HG02610 (cell line): ENCODE measurements around the gene RTKN.

Source experiments
- ATAC-seq: cut with Tn5 transposase; IDR thresholded peaks from one replicate; pipeline ENCODE4 v1.9.1; 2021; ENCODE audit warnings: mild to moderate bottlenecking, moderate library complexity; ENCODE audit not compliant: unreplicated experiment

Gene RTKN

DNA sequence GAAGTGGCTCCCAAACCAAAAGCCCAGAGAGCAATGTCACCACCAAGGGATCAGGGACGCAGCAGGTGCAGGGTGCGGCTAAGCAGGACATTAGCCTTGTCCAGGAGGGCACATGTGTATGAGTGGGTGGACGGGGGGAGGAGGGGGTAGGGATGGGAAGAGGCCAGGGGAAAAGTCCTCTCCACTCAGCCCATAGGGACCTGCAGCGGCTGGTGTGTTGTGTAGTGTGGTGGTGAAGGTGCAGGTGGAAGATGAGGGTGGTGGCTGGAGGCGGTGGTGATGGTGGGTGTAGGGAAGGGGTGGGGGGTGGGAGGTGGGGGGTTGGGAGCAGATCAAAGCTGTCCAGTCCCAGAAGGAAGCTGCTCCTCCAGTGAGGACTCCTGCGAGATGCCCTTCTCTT, 24.0 kb downstream of the RTKN start:
- no peak for ATAC-seq

DNA sequence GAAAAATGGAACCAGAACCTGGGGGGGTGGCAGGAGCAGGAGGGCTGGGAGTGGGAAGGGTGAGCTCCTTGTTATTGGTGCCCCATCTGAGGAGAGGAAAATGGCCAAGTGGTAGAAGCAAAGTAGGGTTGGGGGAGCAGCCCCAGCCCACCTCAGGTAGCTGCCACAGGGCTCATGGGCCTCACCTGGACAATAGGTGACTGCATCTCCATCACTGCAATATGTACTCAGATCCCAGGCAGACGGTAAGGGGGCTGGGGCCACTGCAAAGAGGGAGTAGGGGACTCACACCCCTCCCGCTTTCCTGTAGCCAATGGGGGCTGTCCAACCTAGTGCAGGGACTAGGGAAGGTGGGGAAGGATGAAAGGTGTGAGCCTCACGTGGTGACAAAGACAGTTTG, 24.5 kb downstream of the RTKN start:
- no peak for ATAC-seq

DNA sequence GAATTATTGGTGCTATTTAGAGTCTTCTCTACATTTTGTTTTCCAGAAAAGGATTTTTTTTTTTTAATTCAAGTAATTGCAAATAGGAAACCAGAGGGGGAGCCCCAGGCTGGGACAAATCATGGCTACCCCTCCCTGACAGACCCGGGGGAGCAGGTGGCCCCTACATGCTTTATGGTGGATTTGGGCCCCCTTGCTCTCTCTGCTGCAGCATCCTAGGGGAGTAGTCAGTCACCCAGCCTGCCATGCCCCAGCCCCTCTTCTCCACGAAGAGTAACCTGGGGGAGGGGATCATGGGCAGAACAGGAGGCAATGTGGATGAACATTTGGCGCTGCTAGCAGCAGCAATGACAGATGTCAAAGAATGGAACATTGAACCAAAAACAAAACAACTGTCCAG, 25.0 kb downstream of the RTKN start:
- no peak for ATAC-seq

DNA sequence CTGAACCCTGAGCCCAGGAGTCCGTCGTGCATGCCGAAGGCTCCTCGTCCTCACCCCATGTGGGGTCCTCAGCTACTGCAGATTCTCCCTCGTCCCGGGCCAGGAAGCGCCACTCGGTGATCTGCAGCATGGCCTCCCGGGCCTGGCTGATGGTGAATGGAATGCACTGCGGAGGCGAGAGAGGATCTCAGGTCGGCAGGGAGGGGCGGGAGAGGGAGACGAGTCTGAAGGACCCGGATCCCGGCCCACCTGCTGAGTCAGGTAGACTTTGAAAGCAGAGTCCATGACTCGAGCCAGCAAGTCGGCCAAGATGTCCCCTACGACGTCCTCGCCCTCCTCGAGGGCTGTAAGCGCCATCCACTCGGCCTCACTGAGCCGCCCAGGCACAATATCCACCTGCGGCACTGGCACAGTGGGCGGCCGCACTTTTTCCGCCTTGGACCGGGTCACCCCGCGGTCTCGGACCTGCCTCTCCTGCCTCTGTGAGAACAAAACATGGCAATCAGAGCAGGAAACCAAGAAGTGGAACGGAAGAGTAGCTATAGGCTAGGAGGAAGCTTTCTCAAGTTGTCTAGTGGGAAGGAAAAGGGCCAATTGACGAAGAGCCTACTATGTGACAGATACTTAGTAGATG, 25.9 kb downstream of the RTKN start:
- ATAC-seq = no peak

DNA sequence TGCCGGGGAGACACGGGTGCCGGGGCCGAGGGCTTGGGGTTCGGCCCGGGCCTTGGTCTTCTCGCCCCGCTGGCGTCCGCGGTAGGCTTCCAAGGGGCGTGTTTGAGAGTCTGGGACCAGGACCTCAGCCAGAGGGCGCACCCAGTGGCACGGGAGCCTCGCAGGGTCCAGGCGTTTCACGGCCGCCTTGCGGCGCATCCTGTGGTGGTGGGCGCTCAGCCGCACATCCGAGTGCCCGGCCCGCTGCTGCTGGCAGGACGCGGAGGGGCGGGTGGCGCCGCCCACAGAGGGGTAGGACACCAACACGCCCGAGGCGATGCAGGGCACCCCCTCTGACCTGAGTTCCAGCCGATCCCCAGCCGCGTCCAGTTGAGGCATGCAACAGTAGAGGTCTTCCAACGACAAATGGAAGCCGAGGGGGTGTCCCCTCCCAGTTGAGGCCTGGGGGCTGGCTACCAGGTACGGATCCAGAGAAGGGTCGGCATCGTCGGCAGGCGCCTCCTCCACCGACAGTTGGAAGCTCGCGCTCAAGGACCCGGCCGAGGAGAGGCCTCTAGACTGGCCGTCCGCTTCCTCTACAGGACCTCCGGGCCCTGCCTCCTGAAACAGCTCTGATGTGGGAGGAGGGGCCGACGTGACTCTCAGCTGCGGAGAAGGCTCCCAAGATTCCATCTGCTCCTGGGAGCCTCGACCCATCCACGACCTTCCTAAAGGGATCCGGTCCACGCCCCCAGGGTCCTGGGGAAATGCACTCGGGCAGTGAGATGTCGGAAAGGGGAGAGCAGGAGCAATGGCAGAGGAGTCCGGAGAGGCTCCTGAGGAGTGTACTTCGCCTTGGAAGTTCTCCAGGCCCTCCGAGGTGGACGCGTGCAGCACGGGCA, 26.6 kb downstream of the RTKN start:
- ATAC-seq = no peak

DNA sequence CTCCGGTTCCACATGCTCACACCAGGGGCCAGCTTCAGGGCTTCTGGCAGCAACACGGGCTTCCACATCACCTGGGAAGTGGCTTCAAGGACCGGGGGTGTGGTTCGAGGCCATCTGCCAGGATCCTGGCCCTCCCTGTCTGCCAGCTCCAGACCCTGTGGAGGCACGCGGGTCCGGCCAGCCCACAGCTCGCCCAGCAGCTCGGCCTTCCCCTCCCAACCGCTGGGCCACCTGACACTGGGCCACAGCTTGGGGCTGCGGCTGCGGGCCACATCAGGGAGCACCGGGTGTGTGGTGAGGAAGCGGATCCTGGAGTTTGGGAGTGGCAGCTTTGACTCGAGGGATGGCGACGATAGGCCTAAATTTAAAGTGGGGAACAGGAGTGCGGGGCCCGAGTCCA, 27.3 kb downstream of the RTKN start:
- ATAC-seq = no peak

DNA sequence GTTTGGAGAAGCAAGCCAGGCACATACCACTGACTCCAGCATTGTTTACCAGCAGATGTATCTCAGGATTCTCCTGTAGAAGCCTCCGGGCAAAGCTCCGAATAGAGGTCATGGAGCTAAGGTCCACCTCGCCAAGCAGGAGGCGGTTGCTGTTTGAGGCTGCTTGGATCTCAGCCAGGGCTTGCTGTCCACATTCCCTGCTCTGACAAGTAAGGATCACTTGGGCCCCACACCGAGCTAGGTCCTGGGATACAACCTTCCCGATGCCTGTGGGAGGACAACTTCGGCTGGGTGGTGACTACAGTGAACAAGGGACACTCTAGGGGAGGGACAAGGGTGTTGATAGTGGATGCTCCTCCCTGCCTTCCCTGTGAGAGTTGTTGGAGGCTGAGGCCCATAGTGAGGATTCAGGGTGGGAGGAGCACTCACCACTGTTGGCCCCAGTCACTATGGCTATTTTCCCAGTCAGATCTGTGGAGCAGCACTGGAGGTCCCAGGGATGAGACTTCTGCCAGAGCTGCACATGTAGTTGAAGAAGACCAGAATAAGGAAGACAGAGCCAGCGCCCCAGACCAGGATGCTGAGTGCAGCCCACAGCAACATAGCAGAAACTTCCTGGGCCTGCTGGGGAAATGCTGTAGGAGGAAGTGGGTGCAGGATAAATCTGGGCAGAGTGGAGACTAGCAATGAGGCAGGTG, 28.6 kb downstream of the RTKN start:
- no peak for ATAC-seq

DNA sequence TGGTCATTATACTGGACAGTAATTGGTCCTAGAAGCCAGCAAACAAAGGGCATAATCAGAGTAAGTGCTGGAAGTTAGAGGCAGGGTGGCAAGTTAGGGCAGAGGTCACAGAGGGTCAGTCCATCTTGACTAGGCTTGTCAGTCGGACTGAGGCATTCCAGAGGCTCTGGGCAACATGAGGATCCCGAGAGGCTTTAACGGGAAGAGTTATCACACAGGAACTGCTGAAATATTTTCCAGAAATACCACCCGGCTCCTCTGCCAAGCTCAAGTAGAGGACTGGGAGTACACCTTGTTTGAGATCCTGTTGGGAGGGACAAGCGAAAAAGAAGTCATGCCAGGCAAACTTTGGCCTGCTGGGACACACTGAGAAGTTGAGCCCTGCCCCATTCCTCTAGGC, 34.1 kb downstream of the RTKN start:
- no peak for ATAC-seq

DNA sequence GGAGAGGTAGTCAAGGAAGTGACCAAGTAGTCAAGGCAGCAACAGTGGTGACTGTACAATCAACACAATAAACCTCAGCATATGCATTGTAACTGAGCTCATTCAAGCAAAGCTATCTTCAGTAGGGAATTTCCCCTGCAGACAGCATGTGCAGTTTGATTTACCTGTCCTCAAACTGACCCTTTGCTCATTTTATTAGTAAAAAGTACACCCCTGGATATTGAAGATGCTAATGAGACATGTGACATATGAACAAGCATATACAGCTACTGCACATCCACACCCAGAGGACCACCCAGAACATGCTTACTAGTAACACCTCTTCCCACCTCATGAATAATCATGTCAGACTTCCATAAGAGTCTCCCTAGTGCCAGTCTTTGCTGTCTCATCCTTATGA, 35.7 kb downstream of the RTKN start:
- ATAC-seq = peak; percentile 91

DNA sequence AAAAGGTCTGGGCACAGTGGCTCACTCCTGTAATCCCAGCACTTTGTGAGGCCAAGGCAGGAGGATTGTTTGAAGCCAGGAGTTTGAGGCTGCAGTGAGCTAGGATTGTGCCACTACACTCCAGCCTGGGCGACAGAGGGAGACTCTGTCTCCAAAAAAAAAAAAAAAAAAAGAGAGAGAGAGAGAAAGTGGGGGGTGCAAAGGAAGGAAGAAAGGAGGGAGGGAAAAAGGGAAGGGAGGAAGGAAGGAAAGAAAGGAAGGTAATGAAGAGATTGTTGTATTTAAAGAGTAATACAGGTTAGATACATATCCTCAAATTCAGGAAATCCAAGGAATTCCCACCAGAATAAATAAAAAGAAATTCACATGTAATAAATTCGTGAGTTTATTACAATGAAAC, 39.8 kb downstream of the RTKN start:
- no peak for ATAC-seq

DNA sequence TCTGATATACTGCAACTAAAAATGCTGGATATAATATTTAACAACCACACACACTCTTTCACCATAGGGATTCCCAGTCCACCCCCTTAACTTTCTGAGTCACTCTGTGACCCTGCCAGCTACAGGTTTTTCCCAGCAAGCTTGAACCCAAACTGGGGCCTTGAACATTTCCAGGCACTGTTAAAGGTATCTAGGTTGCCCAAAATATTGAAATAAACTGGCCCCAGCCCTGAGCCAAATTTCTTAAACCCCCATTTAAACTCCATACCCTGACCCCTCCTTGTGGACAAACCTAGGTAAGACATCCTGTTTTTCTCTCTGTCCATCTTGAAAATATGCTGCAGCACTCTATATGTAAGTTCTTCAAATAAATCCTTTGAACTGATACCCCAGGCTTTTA, 42.0 kb downstream of the RTKN start:
- no peak for ATAC-seq

DNA sequence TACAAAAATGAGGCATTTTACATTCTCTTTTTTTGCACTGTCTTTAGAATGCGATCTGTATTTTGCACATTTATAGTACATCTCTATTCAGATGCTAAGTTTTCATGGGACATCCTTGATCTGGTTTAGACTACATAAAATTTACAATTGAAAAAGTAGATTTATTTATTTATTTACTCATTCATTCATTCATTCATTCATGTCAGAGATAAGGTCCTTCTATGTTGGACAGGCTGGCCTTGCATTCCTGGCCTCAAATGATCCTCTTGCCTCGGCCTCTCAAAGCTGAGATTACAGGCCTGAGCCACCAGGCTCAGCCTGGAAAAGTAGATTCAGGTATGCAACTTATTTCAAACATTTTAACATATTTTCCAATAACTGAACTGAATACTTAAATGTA, 45.6 kb downstream of the RTKN start:
- no peak for ATAC-seq

DNA sequence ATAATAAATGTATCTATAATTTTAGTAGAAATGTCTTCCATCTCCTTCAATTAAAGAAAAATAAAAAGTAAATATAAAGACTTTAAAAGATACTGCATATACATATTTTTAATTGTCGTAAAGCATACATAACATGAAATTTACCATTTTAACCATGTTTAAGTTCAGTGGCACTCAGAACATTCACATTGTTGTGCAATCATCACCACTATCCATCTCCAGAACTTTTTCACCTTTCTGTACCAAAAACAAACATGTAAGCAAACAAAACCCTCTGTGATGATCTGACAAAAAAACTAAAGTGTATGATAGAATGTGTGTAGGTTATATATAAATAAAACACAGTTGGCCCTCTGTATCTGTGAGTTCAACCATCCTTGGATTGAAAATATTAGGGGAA, 48.2 kb downstream of the RTKN start:
- no peak for ATAC-seq

DNA sequence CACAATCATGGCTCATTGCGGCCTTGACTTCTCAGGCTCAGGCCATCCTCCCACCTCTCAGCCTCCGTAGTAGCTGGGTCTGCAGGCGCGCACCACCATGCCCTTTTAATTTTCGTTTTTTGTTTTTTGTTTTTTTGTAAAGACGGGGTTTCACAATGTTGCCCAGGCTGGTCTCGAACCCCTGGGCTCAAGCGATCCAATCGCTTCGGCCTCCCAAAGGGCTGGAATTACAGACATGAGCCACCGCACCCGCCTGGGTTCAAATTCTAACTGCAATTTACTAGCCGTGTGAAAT, 49.3 kb downstream of the RTKN start:
- no peak for ATAC-seq

DNA sequence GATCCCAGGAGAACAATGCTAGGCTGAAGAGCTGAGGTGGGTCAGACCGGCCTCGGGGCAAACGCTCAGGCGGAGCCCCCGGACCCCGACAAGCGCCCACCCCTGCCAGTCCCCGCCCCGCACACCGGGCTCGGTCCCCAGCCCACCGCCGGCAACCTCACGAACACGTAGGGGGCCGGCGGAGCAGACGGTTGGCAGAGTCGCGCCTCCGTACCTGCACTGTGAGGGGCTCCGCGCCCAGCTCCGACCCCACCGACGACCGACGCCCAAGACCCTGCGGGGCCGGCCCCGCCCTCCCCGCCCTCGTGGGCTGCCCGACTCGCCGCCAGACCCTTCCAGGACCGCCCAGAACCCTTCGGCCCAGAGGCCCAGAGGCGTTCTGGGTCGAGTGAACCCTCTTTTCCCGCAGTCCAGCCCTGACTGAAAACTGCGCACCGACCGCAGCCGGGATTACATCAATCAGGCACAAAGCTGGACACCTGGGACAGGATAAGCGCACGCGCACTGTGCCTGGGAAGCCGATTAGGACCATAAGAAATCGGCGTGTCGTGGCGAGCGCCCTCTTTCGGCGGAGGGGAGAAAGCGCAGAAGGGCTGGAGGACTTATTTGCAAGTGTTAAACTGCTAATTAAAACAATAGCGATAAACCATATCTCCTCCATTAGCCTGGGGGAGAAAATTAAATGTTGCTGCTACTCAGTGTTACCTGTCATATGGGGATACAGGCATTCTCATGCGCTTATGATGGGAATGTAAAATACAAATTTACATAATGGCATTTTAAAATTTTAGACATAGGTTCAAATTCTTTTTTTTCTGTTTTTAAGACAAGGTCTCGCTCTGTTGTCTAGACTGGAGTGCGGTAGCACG, 49.9 kb downstream of the RTKN start:
- peak; percentile 53 for ATAC-seq

DNA sequence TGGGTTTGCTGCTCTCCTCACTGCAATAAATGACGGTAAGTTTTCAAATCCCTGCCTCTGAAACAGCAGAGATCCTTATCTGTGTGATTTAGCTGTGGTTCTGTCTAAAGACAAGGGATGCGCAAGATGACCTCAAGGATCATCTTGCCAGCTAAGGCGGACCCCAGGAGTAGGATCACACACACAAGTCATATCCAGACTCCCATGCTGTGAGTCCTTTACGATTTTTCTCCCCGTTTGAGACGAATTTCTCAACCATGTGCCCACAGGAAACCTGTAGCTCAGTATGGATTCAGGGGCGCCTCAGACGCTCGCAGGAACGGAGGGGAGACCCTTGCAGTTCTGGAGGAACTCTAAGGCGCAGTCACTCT, 50.5 kb downstream of the RTKN start:
- no peak for ATAC-seq

DNA sequence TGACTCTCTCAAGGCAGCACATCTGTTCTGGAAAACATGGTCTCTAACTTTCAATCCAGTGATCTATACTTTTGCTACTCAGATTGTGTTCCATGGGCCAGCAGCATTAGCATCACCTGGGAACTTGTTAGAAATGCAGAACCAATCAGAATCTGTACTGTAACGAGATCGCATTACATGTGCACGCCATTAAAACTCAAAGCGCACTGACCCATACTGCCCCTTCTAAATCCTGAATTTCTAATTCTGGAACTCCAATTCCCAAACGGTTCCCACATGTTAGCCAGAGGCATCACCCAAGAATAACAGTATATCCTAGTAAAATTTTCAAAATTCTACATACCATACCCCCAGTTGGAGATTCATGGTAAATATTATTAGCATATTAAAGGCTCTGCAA, 51.1 kb downstream of the RTKN start:
- ATAC-seq = no peak

DNA sequence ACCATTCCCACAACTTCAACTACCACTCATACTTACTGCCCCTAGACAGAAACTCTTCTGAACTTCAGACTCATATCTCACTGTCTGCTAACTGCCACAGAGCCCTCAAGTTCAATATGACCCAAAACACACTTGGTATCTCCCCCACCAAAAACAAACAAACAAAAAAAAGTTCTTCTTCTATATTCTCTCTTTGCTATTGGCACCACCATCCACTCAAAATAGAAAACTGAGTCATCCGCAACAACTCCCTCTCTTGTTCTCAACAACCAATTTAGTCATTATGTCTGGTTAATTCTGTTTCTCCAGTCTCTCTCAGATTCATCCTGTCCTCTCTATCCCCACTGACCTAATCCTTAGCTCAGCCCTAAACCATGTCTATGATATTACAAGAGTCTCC, 54.4 kb downstream of the RTKN start:
- no peak for ATAC-seq

DNA sequence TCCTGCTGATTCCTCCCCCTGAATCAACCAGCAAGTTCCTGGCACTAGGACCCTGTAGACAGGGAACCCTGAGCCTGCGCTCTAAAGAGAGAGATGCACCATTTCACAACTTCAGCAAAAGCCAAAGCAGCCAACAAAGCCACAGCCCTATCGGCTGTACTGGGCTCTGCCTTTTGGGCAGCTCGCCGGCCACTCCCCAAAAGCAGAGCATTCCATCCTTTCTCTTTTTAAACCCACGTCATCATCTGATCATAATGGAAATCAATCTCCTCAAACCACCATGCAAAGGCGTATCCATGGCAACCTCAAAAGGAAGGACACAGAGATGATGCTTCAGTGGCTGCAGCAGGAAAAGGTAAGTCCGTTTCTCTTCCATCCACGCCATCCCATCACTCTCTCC, 56.3 kb downstream of the RTKN start:
- no peak for ATAC-seq

DNA sequence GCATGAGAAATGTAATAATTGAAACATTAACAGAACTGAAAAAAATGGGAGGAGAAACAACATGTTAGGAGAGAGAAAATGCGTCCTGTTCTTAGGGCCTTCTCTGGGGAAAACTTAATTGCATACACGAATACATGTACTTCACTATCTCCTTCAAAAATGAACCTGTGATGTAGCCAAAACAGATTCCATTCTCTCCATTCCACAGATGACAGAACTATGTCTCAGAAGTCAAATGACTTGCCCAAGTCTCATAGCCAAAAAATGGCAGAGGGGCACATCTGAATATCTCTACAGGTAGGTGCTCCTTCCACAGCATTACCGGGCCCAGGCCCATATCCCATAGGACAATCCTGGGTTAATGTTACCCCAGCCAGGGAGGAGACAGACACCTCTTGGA, 57.7 kb downstream of the RTKN start:
- ATAC-seq = no peak

DNA sequence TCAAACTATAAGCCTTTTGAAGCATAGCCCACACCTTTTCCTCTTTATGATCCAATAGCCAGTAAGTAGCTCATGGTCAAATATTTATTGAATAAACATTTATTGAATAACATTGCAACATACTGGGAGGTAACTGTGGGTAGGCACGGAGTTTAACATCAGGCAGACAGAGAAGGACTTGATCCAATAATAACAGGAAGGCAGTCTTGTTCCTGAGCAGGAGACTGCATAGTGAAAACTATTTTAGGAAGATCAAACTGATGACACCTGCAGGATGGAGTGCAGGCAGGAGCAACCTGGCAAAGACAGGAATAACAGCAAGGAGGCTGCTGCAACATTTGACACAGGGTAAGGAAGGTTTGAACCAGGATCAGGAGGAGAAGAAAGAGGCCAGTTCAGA, 58.5 kb downstream of the RTKN start:
- ATAC-seq = no peak
